Activated naive CD8-positive, alpha-beta T cell treated with anti-CD3 and anti-CD28 coated beads, Interleukin-2, amount 50 U/mL, for 24 hours (primary cell): ENCODE data around the gene CDH1.

Experiments
- ATAC-seq: fragments of 150-1000 bp; cut with Tn5 transposase; one replicate; pipeline ENCODE4 v1.10.0; 2021
- DNase-seq: peaks from one replicate; pipeline ENCODE4 v3.0.0; 2021
- H3K27ac Mint-ChIP-seq: one replicate; pipeline ENCODE4 v1.8.0; 2021; ENCODE audit warnings: mild to moderate bottlenecking, mixed read lengths
- H3K27me3 Mint-ChIP-seq: one replicate; pipeline ENCODE4 v1.8.0; 2021; ENCODE audit warnings: mixed read lengths
- H3K36me3 Mint-ChIP-seq: one replicate; pipeline ENCODE4 v1.8.0; 2021; ENCODE audit warnings: low read depth, mixed read lengths
- H3K4me1 Mint-ChIP-seq: one replicate; pipeline ENCODE4 v1.8.0; 2021; ENCODE audit warnings: mixed read lengths
- H3K4me3 Mint-ChIP-seq: one replicate; pipeline ENCODE4 v1.8.0; 2021; ENCODE audit warnings: mild to moderate bottlenecking, moderate library complexity, mixed read lengths
- H3K9me3 Mint-ChIP-seq: one replicate; pipeline ENCODE4 v1.8.0; 2021; ENCODE audit warnings: mixed read lengths

CDH1 gene

DNA sequence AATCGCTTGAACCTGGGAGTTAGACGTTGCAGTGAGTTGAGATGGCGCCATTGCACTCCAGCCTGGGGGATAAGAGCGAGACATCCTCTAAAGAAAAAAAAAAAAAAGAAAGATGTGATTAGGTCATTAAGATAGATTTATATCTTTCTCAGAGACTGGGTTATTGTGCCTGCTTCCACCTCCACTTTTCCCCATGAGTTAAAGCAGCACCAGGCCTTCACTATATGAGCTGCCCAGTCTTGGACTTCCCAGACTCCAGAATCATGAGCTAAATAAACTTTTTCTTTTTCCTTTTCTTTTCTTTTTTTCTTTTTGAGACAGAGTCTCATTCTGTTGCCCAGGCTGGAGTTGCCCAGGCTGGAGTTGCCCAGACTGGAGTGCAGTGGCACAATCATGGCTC lies 19.4 kb upstream of the CDH1 start:
- ATAC-seq (no peak), DNase-seq (no peak)
- Mint-ChIP-seq H3K27me3 (no peaks in the 10 kb centered on the region), H3K36me3 (no peaks in the 10 kb centered on the region), H3K4me3 (no peak overlapping the region), H3K9me3 (no peaks in the 10 kb centered on the region), H3K4me1 (peaks cover 16% of the 10 kb centered on the region), H3K27ac (no peak overlapping the region)

DNA sequence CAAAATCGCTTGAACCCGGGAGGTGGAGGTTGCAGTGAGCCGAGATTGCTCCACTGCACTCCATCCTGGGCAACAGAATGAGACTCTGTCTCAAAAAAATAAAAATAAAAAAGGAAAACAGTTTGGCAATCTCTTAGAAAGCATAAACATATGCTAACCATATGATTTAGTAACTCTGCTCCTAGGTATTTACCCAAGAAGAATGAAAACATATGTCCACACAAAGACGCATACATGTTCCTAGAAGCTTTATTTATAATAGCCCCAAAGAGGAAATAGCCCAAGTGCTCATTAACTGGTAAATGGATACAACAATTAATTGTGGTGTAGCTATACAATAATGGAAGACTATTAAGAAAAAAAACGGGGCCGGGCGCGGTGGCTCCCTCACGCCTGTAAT lies 18.5 kb upstream of the CDH1 start:
- DNase-seq (no peak), ATAC-seq (no peak)
- H3K36me3 Mint-ChIP-seq = no peaks in the 10 kb centered on the region
- peaks cover 16% of the 10 kb centered on the region for H3K4me1 Mint-ChIP-seq
- no peak overlapping the region for H3K27ac Mint-ChIP-seq
- no peaks in the 10 kb centered on the region for H3K9me3 Mint-ChIP-seq
- no peaks in the 10 kb centered on the region for H3K27me3 Mint-ChIP-seq
- no peak overlapping the region for H3K4me3 Mint-ChIP-seq

DNA sequence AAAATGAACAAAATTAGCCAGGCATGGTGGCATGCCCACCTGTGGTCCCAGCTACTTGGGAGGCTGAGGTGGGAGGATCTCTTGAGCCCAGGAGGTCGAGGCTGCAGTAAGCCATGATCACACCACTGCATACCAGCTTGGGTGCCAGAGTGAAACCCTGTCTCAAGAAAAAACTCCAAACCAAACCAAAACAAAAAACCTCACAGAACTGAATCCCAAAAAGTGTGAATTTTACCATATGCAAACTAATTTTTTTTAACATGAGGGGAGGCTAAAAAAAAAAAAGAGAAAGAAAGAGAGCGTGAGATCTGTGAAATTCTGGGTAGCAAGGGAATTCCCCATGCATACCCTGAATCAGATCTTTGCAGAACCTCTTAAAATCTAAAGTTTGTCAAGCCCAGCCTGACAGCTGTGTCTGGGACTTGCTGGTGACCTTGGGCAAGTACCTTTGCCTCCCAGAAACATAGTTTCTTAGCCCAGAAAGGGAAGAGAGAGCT lies 17.1 kb upstream of the CDH1 start:
- no peak for DNase-seq
- H3K27ac Mint-ChIP-seq = no peak overlapping the region
- no peaks in the 10 kb centered on the region for H3K9me3 Mint-ChIP-seq
- H3K4me3 Mint-ChIP-seq = no peak overlapping the region
- ATAC-seq = peak; percentile 87
- no peaks in the 10 kb centered on the region for H3K27me3 Mint-ChIP-seq
- peaks cover 16% of the 10 kb centered on the region for H3K4me1 Mint-ChIP-seq
- no peaks in the 10 kb centered on the region for H3K36me3 Mint-ChIP-seq

DNA sequence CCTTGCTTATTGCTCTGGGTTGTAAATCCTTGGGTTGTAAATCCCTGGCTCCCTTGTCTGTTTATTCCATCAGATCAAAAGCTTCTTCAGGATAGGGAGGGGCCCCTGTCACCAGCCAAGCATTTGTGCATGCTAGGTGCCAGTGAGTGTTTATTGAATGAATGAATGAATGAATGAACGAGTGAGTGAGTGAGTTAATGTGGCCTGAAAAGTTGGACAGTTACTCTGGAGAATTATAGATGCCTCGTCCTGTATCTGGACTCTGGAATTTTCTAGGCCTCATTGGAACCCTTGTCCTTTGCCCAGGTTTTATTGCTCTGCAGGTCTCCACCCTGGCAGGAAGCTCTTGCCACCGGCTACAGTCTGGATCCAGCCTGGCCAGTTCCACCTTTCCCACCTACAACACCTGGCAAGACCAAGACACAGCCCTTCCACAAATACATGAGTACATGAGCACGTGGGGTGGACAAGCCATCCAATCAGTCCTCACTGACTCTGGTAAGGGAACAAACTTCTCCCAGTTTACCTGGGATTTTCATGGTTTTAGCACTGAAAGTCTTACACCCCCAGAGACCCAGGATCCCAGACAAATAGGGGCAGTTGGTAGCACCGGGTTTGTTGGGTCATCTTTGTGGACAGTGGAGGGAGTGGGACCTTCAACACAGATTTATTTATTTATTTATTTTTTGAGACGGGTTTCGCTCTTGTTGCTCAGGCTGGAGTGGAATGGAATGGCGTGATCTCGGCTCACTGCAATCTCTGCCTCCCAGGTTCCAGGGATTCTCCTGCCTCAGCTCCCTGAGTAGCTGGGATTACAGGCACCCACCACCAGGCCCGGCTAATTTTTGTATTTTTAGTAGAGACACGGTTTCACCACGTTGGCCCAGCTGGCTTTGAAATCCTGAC lies 14.7 kb upstream of the CDH1 start:
- Mint-ChIP-seq H3K27ac (no peak overlapping the region), H3K36me3 (no peaks in the 10 kb centered on the region), H3K4me1 (peaks cover 16% of the 10 kb centered on the region), H3K27me3 (no peaks in the 10 kb centered on the region), H3K4me3 (no peak overlapping the region), H3K9me3 (no peaks in the 10 kb centered on the region)
- DNase-seq (no peak), ATAC-seq (no peak)

DNA sequence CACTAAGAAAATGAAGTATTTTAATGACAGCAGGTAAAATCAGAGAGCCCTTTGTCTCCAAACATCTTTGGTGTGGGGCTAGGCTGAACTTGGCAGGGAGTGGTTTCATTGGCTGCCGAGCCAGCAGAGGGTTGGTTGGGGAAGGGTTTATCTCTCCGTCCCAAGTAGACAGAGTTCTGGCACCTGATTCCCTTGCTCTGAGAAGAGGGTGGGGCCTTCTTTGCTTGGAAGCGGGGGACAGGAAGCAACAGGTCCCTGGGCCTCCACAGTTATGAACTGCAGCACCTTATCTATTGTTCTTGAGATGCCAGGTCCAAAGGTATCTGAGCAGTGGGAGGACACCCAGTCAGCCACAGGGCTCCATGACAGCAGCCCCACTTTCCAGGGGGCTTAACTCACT lies 12.3 kb upstream of the CDH1 start:
- Mint-ChIP-seq H3K4me1 (peaks cover 14% of the 10 kb centered on the region), H3K4me3 (no peak overlapping the region), H3K27me3 (peaks cover 5% of the 10 kb centered on the region), H3K27ac (no peak overlapping the region), H3K9me3 (no peaks in the 10 kb centered on the region), H3K36me3 (no peaks in the 10 kb centered on the region)
- ATAC-seq (no peak), DNase-seq (no peak)

DNA sequence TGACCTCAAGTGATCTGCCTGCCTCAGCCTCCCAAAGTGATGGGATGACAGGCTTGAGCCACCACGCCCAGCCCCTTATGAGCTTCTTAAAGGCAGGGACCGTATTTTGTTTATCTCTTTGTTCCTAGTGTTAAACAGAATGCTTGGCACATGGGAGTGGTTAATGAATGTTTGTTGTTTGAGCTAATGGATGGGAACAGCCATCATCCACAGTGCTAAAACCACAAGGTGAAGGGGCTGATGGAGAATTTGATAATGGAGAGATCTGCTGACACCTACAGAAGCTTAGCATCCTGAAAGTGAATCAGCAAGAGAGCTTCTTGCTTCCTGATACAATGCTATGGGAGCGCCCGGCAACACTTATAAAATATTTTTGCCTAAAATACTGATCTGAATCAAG lies 8.6 kb upstream of the CDH1 start:
- ATAC-seq (no peak), DNase-seq (no peak)
- Mint-ChIP-seq H3K4me3 (no peak overlapping the region), H3K27ac (no peak overlapping the region), H3K36me3 (no peaks in the 10 kb centered on the region), H3K4me1 (no peaks in the 10 kb centered on the region), H3K27me3 (peaks cover 5% of the 10 kb centered on the region), H3K9me3 (no peaks in the 10 kb centered on the region)

DNA sequence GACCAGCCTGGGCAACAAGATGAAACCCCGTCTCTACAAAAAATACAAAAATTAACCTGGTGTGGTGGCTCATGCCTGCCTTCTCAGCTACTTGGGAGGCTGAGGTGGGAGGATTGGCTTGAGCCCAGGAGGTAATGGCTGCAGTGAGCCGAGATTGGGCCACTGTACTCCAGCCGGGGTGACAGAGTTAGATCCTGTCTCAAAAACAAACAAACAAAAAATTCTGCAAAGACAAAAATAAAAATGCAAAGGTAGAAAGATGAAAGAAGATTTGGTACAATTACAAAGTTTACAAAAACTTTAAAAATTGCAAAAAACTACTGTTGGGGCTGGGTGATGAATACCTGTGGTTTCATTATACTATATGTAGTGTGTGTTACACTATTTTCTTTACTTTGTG lies 5.5 kb upstream of the CDH1 start:
- Mint-ChIP-seq H3K9me3 (no peaks in the 10 kb centered on the region), H3K4me1 (no peaks in the 10 kb centered on the region), H3K27me3 (peaks cover 27% of the 10 kb centered on the region), H3K27ac (no peak overlapping the region), H3K36me3 (no peaks in the 10 kb centered on the region), H3K4me3 (no peak overlapping the region)
- ATAC-seq = no peak
- no peak for DNase-seq

DNA sequence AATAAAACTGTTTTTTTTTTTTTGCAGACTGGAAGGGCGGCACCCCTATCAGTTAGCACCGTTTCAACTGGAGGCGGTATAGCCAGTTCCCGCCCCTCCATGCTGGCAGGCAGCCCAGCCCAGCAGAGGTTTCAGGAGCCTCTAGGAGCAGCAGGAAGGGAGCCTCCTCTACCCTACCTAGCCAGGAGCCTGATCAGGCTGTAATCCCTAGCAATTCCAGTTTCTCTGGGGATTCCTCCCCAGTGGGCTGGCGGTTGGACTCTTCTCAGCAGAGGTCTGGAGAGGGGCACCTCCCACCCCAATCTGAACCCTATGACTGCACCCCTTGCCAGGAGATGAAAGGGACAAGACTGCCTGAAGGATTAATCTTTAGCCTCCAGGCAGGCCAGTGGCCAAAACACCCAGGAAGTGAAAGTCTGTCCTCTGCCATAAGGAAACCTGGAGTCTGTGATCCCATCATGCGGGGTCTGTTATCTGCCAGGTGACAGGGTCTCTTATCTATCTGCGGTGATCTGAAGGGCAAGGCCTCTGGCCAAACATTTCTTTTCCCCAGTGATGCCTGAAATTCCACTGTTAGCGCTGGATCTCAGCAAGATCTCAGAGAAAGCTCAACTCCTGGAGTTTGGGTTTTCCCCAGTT lies 4.9 kb upstream of the CDH1 start:
- Mint-ChIP-seq H3K9me3 (no peaks in the 10 kb centered on the region), H3K36me3 (no peaks in the 10 kb centered on the region), H3K4me3 (no peak overlapping the region), H3K27me3 (peaks cover 30% of the 10 kb centered on the region), H3K27ac (no peak overlapping the region), H3K4me1 (peaks cover 2% of the 10 kb centered on the region)
- no peak for DNase-seq
- ATAC-seq = no peak

DNA sequence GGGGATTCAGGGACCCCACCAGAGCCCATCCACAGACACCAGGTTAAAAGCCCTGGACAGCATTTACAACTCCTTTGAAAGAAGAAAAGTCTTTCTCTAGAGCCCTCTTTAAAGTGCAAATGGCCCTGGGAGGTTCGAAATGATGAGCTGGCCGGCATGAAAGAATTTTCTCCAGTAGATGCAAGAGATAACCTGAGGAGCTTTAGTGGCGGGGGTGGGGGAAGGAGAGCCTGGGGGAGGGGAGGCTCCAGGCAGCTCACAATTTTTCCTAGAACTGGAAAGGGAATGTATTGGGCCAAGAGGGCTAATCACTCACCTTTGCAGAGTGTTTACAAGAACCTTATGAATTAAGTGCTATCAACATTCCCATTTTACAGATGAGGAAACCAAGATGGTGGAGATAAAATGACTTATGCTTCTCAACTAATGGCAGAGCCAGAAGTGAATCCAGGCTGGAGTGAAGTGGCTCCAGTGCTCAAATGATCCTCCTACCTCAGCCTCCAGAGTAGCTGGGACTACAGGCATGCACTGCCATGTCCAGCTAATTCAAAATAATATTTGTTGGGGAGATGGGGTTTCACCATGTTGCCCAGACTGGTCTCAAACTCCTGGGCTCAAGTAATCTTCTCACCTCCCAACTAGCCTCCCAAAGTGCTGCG lies 4.2 kb upstream of the CDH1 start:
- H3K27ac Mint-ChIP-seq = no peak overlapping the region
- no peak for DNase-seq
- H3K36me3 Mint-ChIP-seq = no peaks in the 10 kb centered on the region
- H3K4me1 Mint-ChIP-seq = peaks cover 5% of the 10 kb centered on the region
- peaks cover 35% of the 10 kb centered on the region for H3K27me3 Mint-ChIP-seq
- no peaks in the 10 kb centered on the region for H3K9me3 Mint-ChIP-seq
- H3K4me3 Mint-ChIP-seq = no peak overlapping the region
- ATAC-seq = no peak

DNA sequence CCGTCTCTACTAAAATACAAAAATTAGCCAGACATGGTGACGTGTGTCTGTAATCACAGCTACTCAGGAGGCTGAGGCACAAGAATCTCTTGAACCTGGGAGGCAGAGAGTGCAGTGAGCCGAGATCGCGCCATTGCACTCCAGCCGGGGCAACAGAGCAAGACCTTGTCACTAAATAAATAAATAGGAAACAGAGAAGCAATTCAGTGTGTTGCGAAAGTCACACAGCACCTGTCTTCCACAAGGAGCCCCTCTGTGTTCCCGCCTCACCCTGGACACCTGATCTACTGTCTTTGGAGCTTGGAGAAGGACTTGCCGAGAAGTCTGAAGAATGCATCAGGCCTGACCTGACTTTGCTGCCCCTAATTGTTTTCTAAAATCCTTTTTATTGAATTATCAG lies 3.5 kb upstream of the CDH1 start:
- ATAC-seq (no peak), DNase-seq (no peak)
- H3K9me3 Mint-ChIP-seq = no peaks in the 10 kb centered on the region
- peaks cover 5% of the 10 kb centered on the region for H3K4me1 Mint-ChIP-seq
- no peak overlapping the region for H3K4me3 Mint-ChIP-seq
- H3K27me3 Mint-ChIP-seq = peaks cover 36% of the 10 kb centered on the region
- no peaks in the 10 kb centered on the region for H3K36me3 Mint-ChIP-seq
- H3K27ac Mint-ChIP-seq = no peak overlapping the region

DNA sequence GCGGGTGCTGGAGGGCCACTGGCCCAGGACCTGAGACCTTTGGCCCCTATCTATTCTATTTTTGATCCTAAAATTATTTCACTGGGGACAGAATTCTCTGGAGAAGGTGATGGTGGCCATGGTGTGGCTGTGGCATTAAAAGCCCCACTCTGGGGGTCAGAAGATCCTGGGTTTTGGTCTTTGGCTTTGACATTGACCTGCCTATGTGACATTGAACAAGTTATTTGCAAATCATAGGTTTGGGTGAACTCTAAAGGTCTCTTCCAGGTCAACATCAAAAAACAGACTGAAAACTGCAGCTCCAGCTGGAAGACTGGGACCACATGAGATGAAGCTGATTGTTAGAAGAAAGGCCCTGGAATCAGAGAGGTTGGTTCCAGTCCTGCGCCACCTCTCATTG lies 2.3 kb upstream of the CDH1 start:
- Mint-ChIP-seq H3K27ac (no peak overlapping the region), H3K4me3 (no peak overlapping the region), H3K36me3 (no peaks in the 10 kb centered on the region), H3K27me3 (peaks cover 35% of the 10 kb centered on the region), H3K9me3 (no peaks in the 10 kb centered on the region), H3K4me1 (peaks cover 5% of the 10 kb centered on the region)
- ATAC-seq (no peak), DNase-seq (no peak)

DNA sequence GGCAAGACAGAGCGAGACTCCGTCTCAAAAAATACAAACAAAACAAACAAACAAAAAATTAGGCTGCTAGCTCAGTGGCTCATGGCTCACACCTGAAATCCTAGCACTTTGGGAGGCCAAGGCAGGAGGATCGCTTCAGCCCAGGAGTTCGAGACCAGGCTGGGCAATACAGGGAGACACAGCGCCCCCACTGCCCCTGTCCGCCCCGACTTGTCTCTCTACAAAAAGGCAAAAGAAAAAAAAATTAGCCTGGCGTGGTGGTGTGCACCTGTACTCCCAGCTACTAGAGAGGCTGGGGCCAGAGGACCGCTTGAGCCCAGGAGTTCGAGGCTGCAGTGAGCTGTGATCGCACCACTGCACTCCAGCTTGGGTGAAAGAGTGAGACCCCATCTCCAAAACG lies 531 bp upstream of the CDH1 start:
- no peak for ATAC-seq
- Mint-ChIP-seq H3K27me3 (peaks cover 41% of the 10 kb centered on the region), H3K36me3 (no peaks in the 10 kb centered on the region), H3K4me3 (peak overlapping the region; percentile 39), H3K27ac (no peak overlapping the region), H3K9me3 (no peaks in the 10 kb centered on the region), H3K4me1 (peaks cover 16% of the 10 kb centered on the region)
- no peak for DNase-seq

DNA sequence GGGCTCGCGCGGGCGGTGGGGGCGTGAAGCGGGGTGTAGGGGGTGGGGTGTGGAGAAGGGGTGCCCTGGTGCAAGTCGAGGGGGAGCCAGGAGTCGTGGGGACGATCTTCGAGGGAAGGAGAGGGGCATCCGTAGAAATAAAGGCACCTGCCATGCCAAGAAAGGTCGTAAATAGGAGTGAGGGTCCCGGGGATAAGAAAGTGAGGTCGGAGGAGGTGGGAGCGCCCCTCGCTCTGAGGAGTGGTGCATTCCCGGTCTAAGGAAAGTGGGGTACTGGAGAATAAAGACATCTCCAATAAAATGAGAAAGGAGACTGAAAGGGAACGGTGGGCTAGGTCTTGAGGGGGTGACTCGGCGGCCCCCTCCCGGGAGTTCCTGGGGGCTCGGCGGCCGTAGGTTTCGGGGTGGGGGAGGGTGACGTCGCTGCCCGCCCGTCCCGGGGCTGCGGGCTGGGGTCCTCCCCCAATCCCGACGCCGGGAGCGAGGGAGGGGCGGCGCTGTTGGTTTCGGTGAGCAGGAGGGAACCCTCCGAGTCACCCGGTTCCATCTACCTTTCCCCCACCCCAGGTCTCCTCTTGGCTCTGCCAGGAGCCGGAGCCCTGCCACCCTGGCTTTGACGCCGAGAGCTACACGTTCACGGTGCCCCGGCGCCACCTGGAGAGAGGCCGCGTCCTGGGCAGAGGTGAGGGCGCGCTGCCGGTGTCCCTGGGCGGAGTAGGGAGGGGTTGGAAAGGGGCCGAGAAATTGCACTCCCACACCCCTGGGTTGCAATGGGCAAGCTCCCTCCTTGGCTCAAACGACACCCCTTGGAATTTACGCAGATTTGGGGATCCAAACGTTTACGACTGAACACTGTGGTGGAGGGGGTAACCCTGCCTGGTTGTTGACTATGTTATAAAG lies 888 bp downstream of the CDH1 start:
- Mint-ChIP-seq H3K4me3 (peak overlapping the region; percentile 13), H3K4me1 (peaks cover 16% of the 10 kb centered on the region), H3K27ac (no peak overlapping the region), H3K9me3 (no peaks in the 10 kb centered on the region), H3K27me3 (peaks cover 42% of the 10 kb centered on the region), H3K36me3 (no peaks in the 10 kb centered on the region)
- DNase-seq = no peak
- ATAC-seq = no peak

DNA sequence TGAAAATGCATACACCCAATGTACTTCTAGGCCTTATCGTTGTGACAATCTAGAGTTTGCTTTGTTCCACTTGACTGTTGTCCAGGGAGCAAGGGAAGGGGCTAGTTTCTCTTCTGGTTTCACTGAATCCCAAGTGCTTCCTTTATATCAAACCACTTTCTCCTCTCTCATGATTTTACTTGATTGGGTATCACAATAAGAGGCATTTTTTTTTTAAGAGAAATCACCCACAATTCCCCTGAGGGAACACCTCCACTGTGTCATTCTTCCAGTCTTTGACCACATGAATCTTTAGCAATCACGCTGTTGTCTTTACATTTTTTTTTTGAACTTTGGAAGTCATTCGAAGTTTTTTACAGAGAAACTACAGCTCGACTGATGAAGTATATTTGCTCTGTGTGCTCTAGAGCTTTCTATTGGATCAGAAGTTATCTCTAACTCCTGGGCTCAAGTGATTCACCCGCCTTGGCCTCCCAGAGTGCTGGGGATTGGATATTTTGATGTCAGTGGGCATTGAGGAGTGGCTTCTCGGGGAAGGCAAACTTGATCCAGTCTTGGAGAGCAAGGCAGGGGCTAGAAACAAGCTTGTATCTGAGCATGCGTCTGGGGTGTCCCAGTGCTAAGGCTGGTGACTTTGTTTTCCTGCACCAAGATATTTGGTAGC lies 3.0 kb downstream of the CDH1 start:
- H3K4me1 Mint-ChIP-seq = peaks cover 16% of the 10 kb centered on the region
- no peak for DNase-seq
- H3K36me3 Mint-ChIP-seq = no peaks in the 10 kb centered on the region
- H3K9me3 Mint-ChIP-seq = no peaks in the 10 kb centered on the region
- H3K4me3 Mint-ChIP-seq = no peak overlapping the region
- ATAC-seq = no peak
- H3K27me3 Mint-ChIP-seq = peaks cover 35% of the 10 kb centered on the region
- H3K27ac Mint-ChIP-seq = no peak overlapping the region
